A549 (cell line): Measurements from ENCODE around the gene TSKU. TPM values are rescaled to one million over a fixed set of nuclear protein-coding genes. Genes with fewer than 3 reads are reported as not detected.
A peak's percentile ranks its signal among the peaks of the same experiment; 100 is the strongest.

ENCODE experiments used
- ATAC-seq, 2 experiments: fragments of 200-7000 bp in 1 of 2; fragments of >200 bp in 1 of 2; cut with Nextera tagmentation in 1 of 2; cut with Tn5 transposase in 1 of 2; 3 replicates each; pipeline versions ENCODE4 v1.8.0 to v1.9.1; 2018 to 2020; ENCODE audit warnings: mild to moderate bottlenecking in 1 of 2, moderate library complexity in 1 of 2
- CTCF ChIA-PET: fragments of 300-600 bp; sonication (Branson Sonifier 250); formaldehyde crosslinking; extraction: SDS; loops from one replicate; lab custom pipeline; 2021; ENCODE audit warnings: antibody characterized with exemption, inconsistent platforms; lab: Yijun Ruan, JAX
- POLR2A ChIA-PET: fragments of 350-600 bp; formaldehyde crosslinking; extraction: SDS; loops from one replicate; lab custom pipeline; 2021; ENCODE audit warnings: antibody characterized with exemption, inconsistent platforms; lab: Yijun Ruan, JAX
- DNase-seq, 2 experiments: peaks; one replicate each; pipeline versions ENCODE4 v3.0.0 to v3.0.0-alpha.2; 2011 to 2016; ENCODE audit warnings: low read depth in 1 of 2, low spot score in 1 of 2
- FAIRE-seq: peaks from 2 replicates; lab custom pipeline; 2011; peaks lifted over from hg19 to GRCh38; lab: Jason Lieb, UNC
- H3K27ac ChIP-seq, 2 experiments: fragments of >200 bp; sonication (Bioruptor Twin); formaldehyde crosslinking; 3 replicates each; pipeline ENCODE4 v1.5.1; 2016 to 2017
- H3K4me1 ChIP-seq: fragments of >200 bp; sonication (Bioruptor Twin); formaldehyde crosslinking; 3 replicates; pipeline ENCODE4 v1.6.1; 2016
- H3K4me2 ChIP-seq: fragments of >200 bp; sonication (Bioruptor Twin); formaldehyde crosslinking; 3 replicates; pipeline ENCODE4 v1.6.1; 2016
- H3K4me3 ChIP-seq: fragments of >200 bp; sonication (Bioruptor Twin); formaldehyde crosslinking; 3 replicates; pipeline ENCODE4 v1.5.1; 2016
- H3K9me3 ChIP-seq: fragments of >200 bp; sonication (Bioruptor Twin); formaldehyde crosslinking; 3 replicates; pipeline ENCODE4 v1.6.1; 2016
- ATOH8 ChIP-seq: fragments of 250-450 bp; sonication (Bioruptor Pico); IDR thresholded peaks from 2 replicates; pipeline ENCODE4 v1.5.0; 2020; ENCODE audit warnings: low read depth, mild to moderate bottlenecking, moderate library complexity
- BCL3 ChIP-seq: fragments of >200 bp; sonication (Bioruptor Twin); formaldehyde crosslinking; IDR thresholded peaks from 3 replicates; pipeline ENCODE4 v1.6.1; 2016
- BHLHE40 ChIP-seq: IDR thresholded peaks from 2 replicates; pipeline ENCODE4 v1.6.1; 2012; ENCODE audit warnings: low read depth, low read length, inconsistent platforms
- CEBPB ChIP-seq, 2 experiments: fragments of >200 bp in 1 of 2; sonication (Bioruptor Twin) in 1 of 2; formaldehyde crosslinking in 1 of 2; IDR thresholded peaks; 2 replicates each; pipeline ENCODE4 v1.6.1; 2012 to 2016
- CTCF ChIP-seq: fragments of >200 bp; sonication (Bioruptor Twin); formaldehyde crosslinking; IDR thresholded peaks from 3 replicates; pipeline ENCODE4 v1.5.1; 2016
- ESRRA ChIP-seq: fragments of 150-350 bp; IDR thresholded peaks from 2 replicates; pipeline ENCODE4 v1.6.1; 2014; ENCODE audit warnings: mild to moderate bottlenecking, low read length, borderline replicate concordance
- FOSB ChIP-seq: fragments of 250-450 bp; sonication (Bioruptor Pico); IDR thresholded peaks from 2 replicates; pipeline ENCODE4 v1.5.0; 2020; ENCODE audit warnings: mild to moderate bottlenecking, moderate library complexity
- GATA3 ChIP-seq: IDR thresholded peaks from 2 replicates; pipeline ENCODE4 v1.6.1; 2012; ENCODE audit warnings: borderline replicate concordance
- HMGXB4 ChIP-seq: fragments of 250-450 bp; sonication (Bioruptor Pico); IDR thresholded peaks from 2 replicates; pipeline ENCODE4 v1.5.0; 2021; ENCODE audit warnings: mild to moderate bottlenecking, moderate library complexity, borderline replicate concordance
- HOXA7 ChIP-seq: fragments of 250-450 bp; sonication (Bioruptor Pico); IDR thresholded peaks from 2 replicates; pipeline ENCODE4 v1.5.0; 2020; ENCODE audit warnings: mild to moderate bottlenecking, moderate library complexity
- HOXB5 ChIP-seq: fragments of 250-450 bp; sonication (Bioruptor Pico); IDR thresholded peaks from 2 replicates; pipeline ENCODE4 v1.5.0; 2020; ENCODE audit warnings: mild to moderate bottlenecking, moderate library complexity
- JUN ChIP-seq, 2 experiments: fragments of >200 bp; sonication (Bioruptor Twin); formaldehyde crosslinking; IDR thresholded peaks; 2 replicates in 1 of 2; 3 replicates in 1 of 2; pipeline ENCODE4 v1.6.1; 2016 to 2017
- JUNB ChIP-seq: fragments of >200 bp; sonication (Bioruptor Twin); formaldehyde crosslinking; IDR thresholded peaks from 2 replicates; pipeline ENCODE4 v1.6.1; 2016
- MAFK ChIP-seq: fragments of 450-650 bp; IDR thresholded peaks from 2 replicates; pipeline ENCODE4 v1.6.1; 2014; ENCODE audit not compliant: partially characterized antibody
- MAZ ChIP-seq: fragments of 150-350 bp; IDR thresholded peaks from 2 replicates; pipeline ENCODE4 v1.6.1; 2014; ENCODE audit warnings: antibody characterized with exemption, low read depth, low read length, borderline replicate concordance
- MYC ChIP-seq: IDR thresholded peaks from 2 replicates; pipeline ENCODE4 v1.6.1; 2012; ENCODE audit warnings: mild to moderate bottlenecking, inconsistent platforms, low read length, improper control_type of control experiment, borderline replicate concordance
- NFE2L2 ChIP-seq: fragments of 150-350 bp; conservative IDR thresholded peaks from 2 replicates; pipeline ENCODE4 v1.6.1; 2014; ENCODE audit warnings: low read length
- NPAS2 ChIP-seq: fragments of 250-450 bp; sonication (Bioruptor Pico); IDR thresholded peaks from 2 replicates; pipeline ENCODE4 v1.8.0; 2022; ENCODE audit warnings: mild to moderate bottlenecking, moderate library complexity, borderline replicate concordance
- NR3C1 ChIP-seq: fragments of >200 bp; sonication (Bioruptor Twin); formaldehyde crosslinking; IDR thresholded peaks from 3 replicates; pipeline ENCODE4 v1.6.1; 2017
- PHF8 ChIP-seq: fragments of 200-600 bp; sonication (generic); IDR thresholded peaks from 2 replicates; pipeline ENCODE4 v1.6.1; 2016; ENCODE audit warnings: low read depth, mild to moderate bottlenecking, antibody characterized with exemption, moderate library complexity, borderline replicate concordance
- POLR2AphosphoS2 ChIP-seq: conservative IDR thresholded peaks from 2 replicates; pipeline ENCODE4 v1.6.1; 2012; ENCODE audit warnings: low read length, improper control_type of control experiment, inconsistent platforms
- RAD21 ChIP-seq, 2 experiments: fragments of >200 bp in 1 of 2; sonication (Bioruptor Twin) in 1 of 2; formaldehyde crosslinking in 1 of 2; IDR thresholded peaks in 1 of 2; conservative IDR thresholded peaks in 1 of 2; 2 replicates in 1 of 2; 3 replicates in 1 of 2; pipeline ENCODE4 v1.6.1; 2012 to 2018; ENCODE audit warnings: inconsistent platforms in 1 of 2
- RNF2 ChIP-seq: fragments of 200-600 bp; sonication (generic); IDR thresholded peaks from 2 replicates; pipeline ENCODE4 v1.6.1; 2016; ENCODE audit warnings: low read depth, mild to moderate bottlenecking, antibody characterized with exemption, moderate library complexity, borderline replicate concordance
- SMC3 ChIP-seq: fragments of >200 bp; sonication (Bioruptor Twin); formaldehyde crosslinking; IDR thresholded peaks from 3 replicates; pipeline ENCODE4 v1.6.1; 2018; ENCODE audit warnings: inconsistent platforms
- ZNF302 ChIP-seq: fragments of 250-450 bp; sonication (Bioruptor Pico); IDR thresholded peaks from 2 replicates; pipeline ENCODE4 v1.9.0; 2021; ENCODE audit warnings: inconsistent platforms, mild to moderate bottlenecking, moderate library complexity
- WGBS: methylation state at CpG from one replicate; pipeline ENCODE4 v1.1.6; 2017; ENCODE audit errors: missing lambda C conversion rate; 5-methylcytosine and 5-hydroxymethylcytosine counted together
- polyA plus RNA-seq, 4 experiments: library from polyadenylated mRNA; depleted of rRNA in 3 of 4; stranded (reverse); fragments of >200 nt; fragmentation: RNase III in 1 of 4; extraction: RNeasy Plus Mini Kit Qiagen cat#74134 plus additional on column Dnase treatment in 1 of 4; gene quantifications; 2 replicates in 3 of 4; 3 replicates in 1 of 4; pipeline ENCODE4 v1.2.3, GENCODE V29; 2011 to 2017
- TF ChIP-seq, protein P1 (sequence below): fragments of >200 bp; sonication (Bioruptor Twin); formaldehyde crosslinking; IDR thresholded peaks from 2 replicates; pipeline ENCODE4 v1.6.1; 2016

TSKU gene
- polyA plus RNA-seq, 2 of the 4 experiments (the other 2 are of a cell fraction), result 164 to 171 TPM

DNA sequence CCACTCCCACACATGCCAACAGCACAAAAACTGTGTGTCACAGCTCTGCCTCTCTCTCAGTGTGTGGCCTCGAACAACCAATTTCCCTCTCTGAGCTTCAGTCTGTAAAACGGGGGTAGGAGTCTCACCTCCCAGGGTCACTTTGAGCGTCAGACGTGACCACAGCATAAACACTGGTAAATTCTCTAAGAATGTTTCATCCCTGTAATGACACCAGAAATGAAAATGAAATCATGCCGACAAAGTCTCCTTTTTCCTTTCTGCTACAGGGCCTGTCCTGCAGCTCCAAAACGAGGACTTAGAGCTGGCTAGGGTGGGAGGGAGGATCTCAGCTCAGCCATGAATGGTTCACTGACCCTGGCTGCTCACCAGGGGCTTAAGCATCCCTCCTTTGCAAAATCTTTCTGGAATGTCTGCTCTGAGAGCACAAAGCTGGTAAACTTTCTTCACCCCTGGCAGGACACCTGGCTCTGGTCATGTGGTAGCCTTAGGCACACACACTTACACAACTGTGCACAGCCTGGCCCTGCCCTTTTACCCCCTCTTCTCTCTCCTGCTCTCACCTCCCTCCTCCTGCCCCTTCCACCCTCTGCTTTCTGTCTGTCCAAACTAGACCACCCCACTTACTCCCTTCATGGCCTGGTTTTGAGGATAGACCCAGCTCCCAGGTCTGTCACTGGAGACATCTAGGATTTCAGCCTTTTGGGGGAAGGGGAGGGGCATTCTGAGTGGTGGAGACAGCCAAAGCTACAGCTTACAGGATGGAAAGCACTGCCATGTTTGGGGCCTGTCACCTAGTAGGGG lies 12.3 kb upstream of the TSKU start (continued):
- no peak for TF ChIP-seq NR3C1
- TF ChIP-seq NFE2L2, result no peak
- peak; percentile 75; the same call in 1 of the 2 replicates for TF ChIP-seq HOXA7 (CRISPR knock-in tag)
- TF ChIP-seq JUNB, result peak; percentile 96
- TF ChIP-seq MAZ, result no peak
- TF ChIP-seq NPAS2 (CRISPR knock-in tag), result no peak
- peak; percentile 41; the same call in 2 of the 3 replicates for TF ChIP-seq SMC3
- peak; percentile 53 for TF ChIP-seq HOXB5
- TF ChIP-seq MYC, result no peak
- TF ChIP-seq BCL3, result peak; percentile 86
- peak; percentile 1 for TF ChIP-seq MAFK
- TF ChIP-seq, protein P1, sequence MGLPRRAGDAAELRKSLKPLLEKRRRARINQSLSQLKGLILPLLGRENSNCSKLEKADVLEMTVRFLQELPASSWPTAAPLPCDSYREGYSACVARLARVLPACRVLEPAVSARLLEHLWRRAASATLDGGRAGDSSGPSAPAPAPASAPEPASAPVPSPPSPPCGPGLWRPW, result peak; percentile 54
- TF ChIP-seq ZNF302 (CRISPR knock-in tag), result no peak
- TF ChIP-seq ATOH8 (CRISPR knock-in tag), result peak; percentile 83
- TF ChIP-seq RAD21 (conservative IDR thresholded peaks at IDR 0.05 in 1 of 2, IDR thresholded peaks at IDR 0.05 in 1 of 2), result peak; percentile 7 to 41; a peak in 2 of 5 replicates
- TF ChIP-seq JUN (IDR thresholded peaks at IDR 0.05), result peak; percentile 97 to 98
- 0 out of 2 replicates have a peak, but pooled peaks have one; percentile 51 for TF ChIP-seq ESRRA
- peak; percentile 76 to 91 for TF ChIP-seq CEBPB (IDR thresholded peaks at IDR 0.05)
- no peak for TF ChIP-seq BHLHE40
- peak; percentile 99 for TF ChIP-seq GATA3
- no peak for TF ChIP-seq POLR2AphosphoS2
- TF ChIP-seq HMGXB4 (CRISPR knock-in tag), result no peak

DNA sequence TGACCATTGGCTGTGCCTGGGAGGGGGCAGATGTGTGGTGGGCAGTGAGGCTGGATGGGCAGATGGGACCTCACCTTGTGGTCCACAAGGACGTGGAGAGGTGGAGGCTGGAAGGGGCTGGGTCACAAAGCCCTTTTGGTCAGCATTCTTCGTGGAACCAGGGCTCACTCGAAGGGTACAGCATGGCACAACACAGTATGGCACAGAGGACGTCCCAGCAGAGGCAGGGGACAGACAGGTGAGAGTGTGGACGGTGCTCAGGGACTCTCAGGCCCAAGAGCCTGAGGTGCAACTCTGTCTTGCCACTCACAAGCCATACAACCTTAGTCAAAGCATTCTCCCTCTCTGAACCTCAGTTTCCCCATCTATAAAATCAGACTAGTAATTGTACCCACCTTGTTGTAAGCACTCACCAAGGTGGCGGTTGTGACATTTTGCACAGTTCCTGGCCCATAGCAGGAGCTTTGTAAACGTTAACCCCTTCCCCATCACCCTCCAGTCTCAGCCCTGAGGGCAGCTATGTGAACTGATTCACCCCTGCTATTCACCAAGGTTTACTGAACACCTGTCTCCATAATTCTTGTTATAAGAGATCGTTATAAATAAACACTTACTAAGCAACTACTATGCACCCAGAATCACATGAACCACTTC lies 11.6 kb upstream of the TSKU start:
- Histone ChIP-seq H3K9me3 (peaks cover 20% of the 10 kb centered on the region), H3K4me1 (peaks cover 72% of the 10 kb centered on the region), H3K4me3 (no peak overlapping the region), H3K27ac (peak overlapping the region; percentile 97 to 100), H3K4me2 (peak overlapping the region; percentile 95)
- ATAC-seq (no peak; a peak in 1 of 6 replicates), DNase-seq (no peak), FAIRE-seq (no peak)
- 32% methylated on average over 8 of the region's 8 CpGs for WGBS
- CTCF ChIA-PET, result interaction anchor here (0.9 to 4.4 kb wide), 9 partner anchors 10 to 37 kb away, joined by 3 to 30 read pairs (median 4); no protein-coding TSS in a partner anchor
- POLR2A ChIA-PET, result interaction anchor here (1.0 to 5.1 kb wide), 9 partner anchors 7 to 37 kb away, joined by 3 to 134 read pairs (median 12); partner anchors contain the start of gene TSKU
- TF ChIP-seq NFE2L2, result no peak
- TF ChIP-seq PHF8, result no peak
- 0 out of 2 replicates have a peak, but pooled peaks have one; percentile 49 for TF ChIP-seq FOSB (CRISPR knock-in tag)
- no peak for TF ChIP-seq RNF2
- TF ChIP-seq MAFK, result no peak
- TF ChIP-seq CTCF, result no peak
- TF ChIP-seq HMGXB4 (CRISPR knock-in tag), result no peak
- TF ChIP-seq ATOH8 (CRISPR knock-in tag), result 0 out of 2 replicates have a peak, but pooled peaks have one; percentile 6
- 0 out of 2 replicates have a peak, but pooled peaks have one; percentile 11 for TF ChIP-seq ZNF302 (CRISPR knock-in tag)
- peak; percentile 26 for TF ChIP-seq HOXB5
